NT2/D1 (cell line): Measurements from ENCODE around the gene LAPTM5.

Experiments
- DNase-seq: peaks from one replicate; pipeline ENCODE4 v3.0.0-alpha.2; 2011; ENCODE audit warnings: low read depth, low spot score
- H3K27me3 ChIP-seq: 2 replicates; pipeline ENCODE4 v1.6.0; 2011; ENCODE audit warnings: mild to moderate bottlenecking; ENCODE audit not compliant: insufficient read length, insufficient read depth
- H3K36me3 ChIP-seq: 2 replicates; pipeline ENCODE4 v1.6.1; 2011; ENCODE audit warnings: mild to moderate bottlenecking, low read length, mixed read lengths; ENCODE audit not compliant: insufficient read depth, insufficient read length
- H3K4me1 ChIP-seq: 2 replicates; pipeline ENCODE4 v1.5.1; 2011; ENCODE audit not compliant: insufficient read depth, insufficient read length
- H3K4me3 ChIP-seq: 2 replicates; pipeline ENCODE4 v1.5.1; 2011; ENCODE audit warnings: low read depth; ENCODE audit not compliant: insufficient read length
- H3K9ac ChIP-seq: 2 replicates; pipeline ENCODE4 v1.6.0; 2011; ENCODE audit warnings: low read depth; ENCODE audit not compliant: insufficient read length
- H3K9me3 ChIP-seq: 2 replicates; pipeline ENCODE4 v1.5.1; 2011; ENCODE audit warnings: mild to moderate bottlenecking, low read length; ENCODE audit not compliant: insufficient read depth
- SUZ12 ChIP-seq: IDR thresholded peaks from 2 replicates; pipeline ENCODE4 v1.6.1; 2011; ENCODE audit not compliant: insufficient read length, insufficient read depth; ENCODE audit errors: extremely low read depth
- YY1 ChIP-seq: IDR thresholded peaks from 2 replicates; pipeline ENCODE4 v1.6.1; 2011; ENCODE audit not compliant: insufficient read length, insufficient read depth
- ZNF274 ChIP-seq: IDR thresholded peaks from 2 replicates; pipeline ENCODE4 v1.6.1; 2011; ENCODE audit warnings: mild to moderate bottlenecking, low read depth, low read length

The LAPTM5 gene

DNA sequence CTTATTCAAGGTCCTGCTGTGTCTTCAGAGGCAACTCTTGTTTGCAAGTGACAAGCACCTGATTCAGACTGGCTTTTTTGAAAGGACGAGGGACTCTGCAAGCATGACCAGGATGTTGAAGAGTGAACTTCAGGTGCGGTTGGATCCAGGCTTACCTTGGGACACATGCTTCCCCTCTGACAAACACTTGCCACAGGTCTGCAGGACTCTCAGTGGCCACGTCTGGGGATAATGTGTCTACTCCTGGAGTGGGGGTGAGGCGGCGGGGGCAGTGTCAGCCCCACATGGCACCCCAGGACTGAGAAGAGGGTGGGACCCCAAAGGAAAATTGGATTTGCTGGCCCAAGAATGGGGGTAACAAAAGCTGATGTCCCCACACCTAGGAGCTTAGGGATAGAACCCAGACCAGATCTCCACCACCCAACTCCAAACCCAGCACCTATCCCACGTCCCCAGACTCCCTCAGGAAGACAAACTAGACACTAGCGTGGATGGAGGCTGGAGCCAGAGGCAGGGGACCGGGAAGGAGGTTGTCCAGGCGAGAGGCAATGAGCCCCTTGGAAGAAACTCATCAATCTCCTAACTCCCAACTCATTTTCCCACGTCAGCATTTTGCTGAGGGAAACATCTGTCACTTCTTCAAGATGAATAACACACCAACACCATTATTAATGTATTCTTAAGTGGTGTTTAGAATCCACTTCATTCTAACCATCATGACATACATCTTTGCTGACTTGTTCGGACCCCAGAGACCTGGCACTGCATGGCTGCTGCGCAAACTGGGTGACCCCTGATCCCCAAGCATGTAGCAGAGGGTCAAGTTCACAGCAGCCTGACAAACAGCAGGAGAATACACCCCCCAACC lies 32.0 kb upstream of the LAPTM5 start:
- TF ChIP-seq ZNF274 (no peak), YY1 (no peak), SUZ12 (no peak)

GRCh38 chr1:30788580-30789387 lies 31.2 kb upstream of the LAPTM5 start:
- no peak for TF ChIP-seq ZNF274

More for the DNA sequence above, 32.0 kb upstream of the LAPTM5 start:
- H3K36me3 ChIP-seq = no peaks in the 10 kb centered on the region
- no peak overlapping the region for H3K9ac ChIP-seq
- no peak overlapping the region for H3K4me3 ChIP-seq
- DNase-seq = no peak
- peaks cover 15% of the 10 kb centered on the region for H3K27me3 ChIP-seq
- H3K9me3 ChIP-seq = no peaks in the 10 kb centered on the region
- H3K4me1 ChIP-seq = peaks cover 14% of the 10 kb centered on the region

DNA sequence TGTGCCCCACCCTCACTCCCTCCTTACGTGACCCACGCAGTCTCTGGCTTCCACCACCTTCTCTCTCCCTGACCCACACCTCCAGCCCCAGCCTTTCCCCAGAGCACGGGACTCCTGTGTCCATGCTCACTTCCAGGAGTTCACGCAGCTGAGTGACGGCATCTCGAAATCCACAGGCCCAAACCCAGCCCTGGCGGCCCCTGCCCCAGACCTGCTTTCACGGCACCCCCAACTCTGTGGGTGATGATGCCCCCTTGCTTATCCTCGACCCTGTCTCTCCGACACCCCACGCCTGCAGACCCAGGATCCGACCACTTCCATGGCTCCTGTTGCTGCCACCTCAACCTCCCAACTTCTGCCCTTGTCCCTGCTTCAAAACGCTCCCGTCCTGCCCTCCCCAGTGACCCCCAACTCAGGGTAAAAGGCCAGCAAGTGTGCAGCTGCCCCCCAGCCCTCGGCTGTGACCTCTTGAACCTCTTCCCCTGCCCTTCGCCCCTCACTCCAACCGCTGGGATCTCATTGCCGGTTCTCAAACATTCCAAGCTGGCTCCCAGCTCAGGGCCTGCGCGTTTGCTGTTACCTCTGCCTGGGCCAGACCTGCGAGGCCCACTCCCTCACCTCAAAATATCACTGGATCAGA lies 30.4 kb upstream of the LAPTM5 start:
- Histone ChIP-seq H3K9ac (peak overlapping the region; percentile 45), H3K27me3 (peaks cover 15% of the 10 kb centered on the region), H3K36me3 (no peaks in the 10 kb centered on the region), H3K4me1 (peaks cover 23% of the 10 kb centered on the region), H3K9me3 (no peaks in the 10 kb centered on the region), H3K4me3 (no peak overlapping the region)
- no peak for TF ChIP-seq YY1
- no peak for TF ChIP-seq SUZ12
- no peak for TF ChIP-seq ZNF274
- DNase-seq = no peak

More at GRCh38 chr1:30788580-30789387, 31.2 kb upstream of the LAPTM5 start:
- Histone ChIP-seq H3K36me3 (no peaks in the 10 kb centered on the region), H3K9me3 (no peaks in the 10 kb centered on the region), H3K9ac (no peak overlapping the region), H3K4me1 (peaks cover 16% of the 10 kb centered on the region), H3K4me3 (no peak overlapping the region), H3K27me3 (peaks cover 15% of the 10 kb centered on the region)
- no peak for DNase-seq

DNA sequence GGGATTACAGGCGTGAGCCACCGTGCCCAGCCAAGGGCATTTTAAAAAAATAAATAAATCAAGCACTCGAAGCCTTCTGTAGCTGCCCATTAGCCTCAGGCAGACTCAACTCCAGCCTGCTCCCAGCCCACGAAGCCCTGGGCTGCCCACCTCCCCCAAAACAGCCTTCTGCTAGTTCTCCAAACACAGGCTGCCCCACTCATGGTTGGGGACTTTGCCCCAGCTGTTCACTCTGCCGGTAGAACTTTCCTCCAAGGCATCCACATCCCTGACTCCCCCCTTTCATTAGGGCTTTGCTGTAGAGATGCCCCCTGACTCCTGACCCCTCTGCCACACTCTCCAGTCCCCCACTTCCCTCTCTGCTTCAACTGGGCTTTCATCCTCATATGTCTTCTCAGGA lies 29.7 kb upstream of the LAPTM5 start:
- Histone ChIP-seq H3K4me3 (no peak overlapping the region), H3K9ac (peak overlapping the region; percentile 45), H3K27me3 (peaks cover 14% of the 10 kb centered on the region)

GRCh38 chr1:30786264-30786991 lies 28.9 kb upstream of the LAPTM5 start:
- Histone ChIP-seq H3K9ac (no peak overlapping the region), H3K4me3 (no peak overlapping the region), H3K4me1 (peaks cover 32% of the 10 kb centered on the region), H3K27me3 (peaks cover 6% of the 10 kb centered on the region), H3K36me3 (no peaks in the 10 kb centered on the region), H3K9me3 (no peaks in the 10 kb centered on the region)
- TF ChIP-seq SUZ12 (no peak), YY1 (no peak), ZNF274 (no peak)
- no peak for DNase-seq

More for the DNA sequence above, 29.7 kb upstream of the LAPTM5 start:
- Histone ChIP-seq H3K36me3 (no peaks in the 10 kb centered on the region), H3K4me1 (peaks cover 30% of the 10 kb centered on the region), H3K9me3 (no peaks in the 10 kb centered on the region)
- TF ChIP-seq ZNF274 (no peak), SUZ12 (no peak), YY1 (no peak)
- no peak for DNase-seq

DNA sequence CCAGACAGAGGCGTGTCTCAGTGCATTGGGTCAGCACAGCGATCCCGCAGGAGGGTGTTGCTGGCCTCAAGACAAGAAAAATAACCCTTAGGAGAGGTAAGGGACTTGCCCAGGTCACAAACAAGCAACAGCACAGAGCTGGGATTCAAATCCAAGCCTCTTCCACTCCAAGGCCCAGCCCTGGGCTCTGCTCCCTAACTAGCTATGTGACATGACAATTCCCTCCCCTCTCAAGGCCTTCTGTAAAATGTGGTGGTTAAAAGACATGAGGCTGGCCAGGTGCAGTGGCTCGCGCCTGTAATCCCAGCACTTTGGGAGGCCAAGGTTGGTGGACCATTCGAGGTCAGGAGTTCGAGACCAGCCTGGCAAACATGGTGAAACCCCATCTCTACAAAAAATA lies 28.1 kb upstream of the LAPTM5 start:
- Histone ChIP-seq H3K36me3 (no peaks in the 10 kb centered on the region), H3K4me3 (no peak overlapping the region), H3K4me1 (peaks cover 32% of the 10 kb centered on the region), H3K9ac (no peak overlapping the region), H3K27me3 (no peaks in the 10 kb centered on the region), H3K9me3 (no peaks in the 10 kb centered on the region)
- no peak for DNase-seq
- TF ChIP-seq YY1 = no peak
- TF ChIP-seq ZNF274 = no peak
- TF ChIP-seq SUZ12 = no peak

DNA sequence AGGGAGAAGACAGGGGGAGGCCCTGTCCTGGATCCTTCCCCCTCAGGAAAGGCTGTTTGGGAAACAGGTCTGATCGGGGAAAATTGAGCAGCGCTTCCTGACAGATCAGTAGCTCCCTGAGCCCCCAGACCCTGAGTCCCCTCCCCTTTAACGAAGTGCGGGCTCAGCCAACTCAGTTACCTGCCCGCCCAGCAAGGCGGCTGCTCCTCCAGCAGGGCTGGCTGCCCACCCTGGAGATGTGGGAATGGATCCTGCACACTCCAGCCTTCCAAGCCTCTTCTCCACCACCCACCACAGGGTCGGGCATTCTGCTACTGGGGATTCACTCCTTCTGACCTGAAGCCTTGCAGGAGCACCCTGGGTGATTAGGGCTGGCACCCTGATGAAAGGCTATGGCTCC lies 27.6 kb upstream of the LAPTM5 start:
- H3K4me1 ChIP-seq = peaks cover 32% of the 10 kb centered on the region
- no peaks in the 10 kb centered on the region for H3K36me3 ChIP-seq
- H3K9me3 ChIP-seq = no peaks in the 10 kb centered on the region
- no peaks in the 10 kb centered on the region for H3K27me3 ChIP-seq
- H3K4me3 ChIP-seq = no peak overlapping the region
- no peak for DNase-seq
- no peak for TF ChIP-seq SUZ12
- no peak for TF ChIP-seq ZNF274
- TF ChIP-seq YY1 = no peak
- H3K9ac ChIP-seq = peak overlapping the region; percentile 23
